Stimulated activated CD4-positive, alpha-beta T cell treated with anti-CD3 and anti-CD28 coated beads, Interleukin-1b, Interleukin-23, amount 100 ng/mL, for 48 hours (primary cell): ENCODE results near the gene SRSF12.
"Not testable (repeated sequence)": the region's sequence is repeated elsewhere in the genome, so short reads cannot be mapped to it uniquely, and the experiment has no call there.

Experiments
- DNase-seq: peaks from one replicate; pipeline ENCODE4 v3.0.0-alpha.2; 2020

Gene SRSF12

GRCh38 chr6:89128256-89128671 is 10.4 kb upstream of the SRSF12 start:
- DNase-seq, result not testable (repeated sequence)

- no peak for DNase-seq
These were observed 4.8 kb upstream of the SRSF12 start for GRCh38 chr6:89122625-89123024.

GRCh38 chr6:89121934-89122333 is 4.1 kb upstream of the SRSF12 start:
- no peak for DNase-seq

GRCh38 chr6:89120371-89120770 is 2.5 kb upstream of the SRSF12 start:
- DNase-seq, result no peak

- no peak for DNase-seq
These were observed 1.1 kb upstream of the SRSF12 start for GRCh38 chr6:89118931-89119330.

- no peak for DNase-seq
These were observed 1.2 kb downstream of the SRSF12 start for GRCh38 chr6:89116702-89117101.

GRCh38 chr6:89111933-89112332 is 5.9 kb downstream of the SRSF12 start:
- no peak for DNase-seq

- no peak for DNase-seq
These were observed 7.6 kb downstream of the SRSF12 start for GRCh38 chr6:89110284-89110683.

GRCh38 chr6:89100114-89100513 is 17.8 kb downstream of the SRSF12 start:
- no peak for DNase-seq

- no peak for DNase-seq
These were observed 19.4 kb downstream of the SRSF12 start for GRCh38 chr6:89098461-89098860.

- no peak for DNase-seq
These were observed 30.0 kb downstream of the SRSF12 start for GRCh38 chr6:89087881-89088280.

- DNase-seq, result no peak
These were observed 32.3 kb downstream of the SRSF12 start for GRCh38 chr6:89085409-89086205.

- no peak for DNase-seq
These were observed 32.9 kb downstream of the SRSF12 start for GRCh38 chr6:89084954-89085353.

GRCh38 chr6:89084542-89084941 is 33.3 kb downstream of the SRSF12 start:
- DNase-seq, result no peak

- no peak for DNase-seq
These were observed 35.4 kb downstream of the SRSF12 start for GRCh38 chr6:89082486-89082891.

GRCh38 chr6:89081423-89082322 is 36.2 kb downstream of the SRSF12 start:
- peak; percentile 98 for DNase-seq

GRCh38 chr6:89081129-89081422 is 36.8 kb downstream of the SRSF12 start:
- no peak for DNase-seq

GRCh38 chr6:89080281-89081128 is 37.4 kb downstream of the SRSF12 start, which contains the start of gene PNRC1:
TSS of gene PNRC1 (plus strand) at chr6:89080751. CDS start at chr6:89080895, 144 bp downstream.
- peak; percentile 100 for DNase-seq

- peak; percentile 28 for DNase-seq
These were observed 38.2 kb downstream of the SRSF12 start for GRCh38 chr6:89079511-89080234.

GRCh38 chr6:89073840-89074239 is 44.0 kb downstream of the SRSF12 start:
- no peak for DNase-seq

GRCh38 chr6:89073014-89073620 is 44.8 kb downstream of the SRSF12 start:
- no peak for DNase-seq

- DNase-seq, result no peak
These were observed 46.8 kb downstream of the SRSF12 start for GRCh38 chr6:89071036-89071435.
